HG03135 (cell line): Measurements from ENCODE around the gene SETSIP.
"Not testable (repeated sequence)": the region's sequence is repeated elsewhere in the genome, so short reads cannot be mapped to it uniquely, and the experiment has no call there.

Experiments
- ATAC-seq: cut with Tn5 transposase; IDR thresholded peaks from one replicate; pipeline ENCODE4 v1.9.1; 2021; ENCODE audit warnings: mild to moderate bottlenecking, moderate library complexity; ENCODE audit not compliant: unreplicated experiment

The SETSIP gene

GRCh38 chr1:92075311-92075710, at the start of gene SETSIP:
Gene SETSIP (minus strand): TSS chr1:92075411. CDS start chr1:92075411, 0 bp downstream.
- ATAC-seq, result no peak

- ATAC-seq, result no peak
Measured at GRCh38 chr1:92123868-92124267, 48.7 kb upstream of the SETSIP start.

GRCh38 chr1:92118826-92119225, 43.6 kb upstream of the SETSIP start:
- ATAC-seq, result no peak

GRCh38 chr1:92117526-92117925, 42.3 kb upstream of the SETSIP start:
- no peak for ATAC-seq

GRCh38 chr1:92108631-92109030, 33.4 kb upstream of the SETSIP start:
- no peak for ATAC-seq

- no peak for ATAC-seq
Measured at GRCh38 chr1:92105546-92106081, 30.4 kb upstream of the SETSIP start.

GRCh38 chr1:92096317-92096716, 21.1 kb upstream of the SETSIP start:
- ATAC-seq, result no peak

GRCh38 chr1:92095874-92096273, 20.7 kb upstream of the SETSIP start:
- ATAC-seq, result no peak

- no peak for ATAC-seq
Measured at GRCh38 chr1:92094595-92094994, 19.4 kb upstream of the SETSIP start.

- no peak for ATAC-seq
Measured at GRCh38 chr1:92094090-92094489, 18.9 kb upstream of the SETSIP start.

GRCh38 chr1:92091625-92092024, 16.4 kb upstream of the SETSIP start:
- no peak for ATAC-seq

- ATAC-seq, result no peak
Measured at GRCh38 chr1:92087542-92087941, 12.3 kb upstream of the SETSIP start.

GRCh38 chr1:92085727-92086126, 10.5 kb upstream of the SETSIP start:
- no peak for ATAC-seq

GRCh38 chr1:92084651-92085050, 9.4 kb upstream of the SETSIP start:
- no peak for ATAC-seq

GRCh38 chr1:92081031-92081430, 5.8 kb upstream of the SETSIP start:
- no peak for ATAC-seq

- peak; percentile 97 for ATAC-seq
Measured at GRCh38 chr1:92080128-92080985, 5.1 kb upstream of the SETSIP start, which contains the start of gene BTBD8. Gene BTBD8 (plus strand): TSS chr1:92080345. CDS start chr1:92080572, 227 bp downstream.

GRCh38 chr1:92079441-92079840, 4.2 kb upstream of the SETSIP start:
- ATAC-seq, result no peak

GRCh38 chr1:92078077-92078476, 2.9 kb upstream of the SETSIP start:
- ATAC-seq, result not testable (repeated sequence)

GRCh38 chr1:92076363-92076762, 1.2 kb upstream of the SETSIP start:
- no peak for ATAC-seq

- ATAC-seq, result not testable (repeated sequence)
Measured at GRCh38 chr1:92074446-92074845, 765 bp downstream of the SETSIP start.

GRCh38 chr1:92070892-92071291, 4.3 kb downstream of the SETSIP start:
- ATAC-seq, result no peak

GRCh38 chr1:92066321-92066720, 8.9 kb downstream of the SETSIP start:
- ATAC-seq, result no peak
